Measurements from ENCODE around the gene MATN4. TPM values are rescaled to one million over a fixed set of nuclear protein-coding genes. Genes with fewer than 3 reads are reported as not detected.
A peak's percentile ranks its signal among the peaks of the same experiment; 100 is the strongest.

The MATN4 gene
- polyA plus RNA-seq, 1 donor from 2014 or later = not detected

DNA sequence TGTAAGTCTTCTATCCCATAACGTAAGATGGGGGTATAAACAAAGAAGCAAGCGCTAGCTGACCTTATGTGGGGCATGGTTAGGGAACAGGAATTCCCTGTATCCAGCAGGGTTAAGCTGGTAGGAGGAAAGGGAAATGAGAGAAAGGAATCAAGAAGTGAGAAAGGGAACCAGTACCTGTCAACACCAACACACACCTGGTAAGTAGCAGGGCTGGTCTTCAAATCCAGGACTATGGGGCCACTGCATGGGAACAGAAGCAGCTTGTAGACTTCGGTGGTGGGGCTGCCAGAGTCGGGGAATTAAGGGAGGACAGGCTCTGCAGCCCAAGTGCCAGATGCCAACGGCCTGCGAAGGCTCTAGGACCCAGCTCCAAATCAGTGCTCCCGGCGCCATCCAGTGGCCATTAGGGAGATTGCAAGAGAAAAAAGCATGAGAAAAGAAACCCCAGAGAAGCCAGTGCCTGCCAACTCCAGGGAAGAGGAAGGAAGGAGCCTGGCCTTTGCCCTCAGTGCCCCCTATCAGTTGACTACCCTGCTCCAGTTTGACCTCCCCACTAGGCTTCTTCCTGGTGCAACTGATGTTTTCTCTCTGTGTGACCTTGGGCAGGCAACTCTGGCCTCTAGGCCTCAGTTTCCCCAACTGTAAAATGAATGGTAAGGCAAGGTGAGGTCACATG, 17.3 kb downstream of the MATN4 start:
- Histone ChIP-seq H4K20me1 (ENCODE audit: insufficient read depth) (no peaks in the 10 kb centered on the region), H3K9ac (ENCODE audit: low read length) (no peak overlapping the region), H3K27ac (ENCODE audit: low read length) (no peak overlapping the region), H3K79me2 (replicated peaks; ENCODE audit: insufficient read depth, low read length) (no peaks in the 10 kb centered on the region), H3K9me3 (ENCODE audit: low read length) (peaks cover 3% of the 10 kb centered on the region), H3K27me3 (ENCODE audit: insufficient read depth, low read depth, low read length) (peaks cover 14% of the 10 kb centered on the region), H3K4me3 (ENCODE audit: low read length) (no peak overlapping the region), H3K36me3 (ENCODE audit: insufficient read depth, low read length) (no peaks in the 10 kb centered on the region), H3K9me2 (ENCODE audit: insufficient read depth, low read length) (no peaks in the 10 kb centered on the region), H3K4me2 (ENCODE audit: low read length) (no peak overlapping the region), H3F3A (ENCODE audit: insufficient read depth, low read length, poor library complexity, severe bottlenecking) (no peaks in the 10 kb centered on the region), H2AFZ (ENCODE audit: low read depth, low read length) (no peak overlapping the region)
- no peak for TF ChIP-seq TAF1 (IDR thresholded peaks at IDR 0.05; ENCODE audit: low read depth)
- TF ChIP-seq EZH2 (IDR thresholded peaks at IDR 0.05; ENCODE audit: borderline replicate concordance, insufficient read depth, low read length, poor library complexity, severe bottlenecking) = no peak
- TF ChIP-seq SMC3 (conservative IDR thresholded peaks at IDR 0.05; ENCODE audit: poor library complexity) = peak; percentile 90
- peak; percentile 81 for TF ChIP-seq RAD21 (conservative IDR thresholded peaks at IDR 0.05)
- TF ChIP-seq, protein P1, sequence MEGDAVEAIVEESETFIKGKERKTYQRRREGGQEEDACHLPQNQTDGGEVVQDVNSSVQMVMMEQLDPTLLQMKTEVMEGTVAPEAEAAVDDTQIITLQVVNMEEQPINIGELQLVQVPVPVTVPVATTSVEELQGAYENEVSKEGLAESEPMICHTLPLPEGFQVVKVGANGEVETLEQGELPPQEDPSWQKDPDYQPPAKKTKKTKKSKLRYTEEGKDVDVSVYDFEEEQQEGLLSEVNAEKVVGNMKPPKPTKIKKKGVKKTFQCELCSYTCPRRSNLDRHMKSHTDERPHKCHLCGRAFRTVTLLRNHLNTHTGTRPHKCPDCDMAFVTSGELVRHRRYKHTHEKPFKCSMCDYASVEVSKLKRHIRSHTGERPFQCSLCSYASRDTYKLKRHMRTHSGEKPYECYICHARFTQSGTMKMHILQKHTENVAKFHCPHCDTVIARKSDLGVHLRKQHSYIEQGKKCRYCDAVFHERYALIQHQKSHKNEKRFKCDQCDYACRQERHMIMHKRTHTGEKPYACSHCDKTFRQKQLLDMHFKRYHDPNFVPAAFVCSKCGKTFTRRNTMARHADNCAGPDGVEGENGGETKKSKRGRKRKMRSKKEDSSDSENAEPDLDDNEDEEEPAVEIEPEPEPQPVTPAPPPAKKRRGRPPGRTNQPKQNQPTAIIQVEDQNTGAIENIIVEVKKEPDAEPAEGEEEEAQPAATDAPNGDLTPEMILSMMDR (IDR thresholded peaks at IDR 0.05; ENCODE audit: poor library complexity, severe bottlenecking) = peak; percentile 88
- no peak for TF ChIP-seq MXI1 (conservative IDR thresholded peaks at IDR 0.05; ENCODE audit: poor library complexity, severe bottlenecking)
- no peak for TF ChIP-seq POLR2AphosphoS5 (IDR thresholded peaks at IDR 0.05)

DNA sequence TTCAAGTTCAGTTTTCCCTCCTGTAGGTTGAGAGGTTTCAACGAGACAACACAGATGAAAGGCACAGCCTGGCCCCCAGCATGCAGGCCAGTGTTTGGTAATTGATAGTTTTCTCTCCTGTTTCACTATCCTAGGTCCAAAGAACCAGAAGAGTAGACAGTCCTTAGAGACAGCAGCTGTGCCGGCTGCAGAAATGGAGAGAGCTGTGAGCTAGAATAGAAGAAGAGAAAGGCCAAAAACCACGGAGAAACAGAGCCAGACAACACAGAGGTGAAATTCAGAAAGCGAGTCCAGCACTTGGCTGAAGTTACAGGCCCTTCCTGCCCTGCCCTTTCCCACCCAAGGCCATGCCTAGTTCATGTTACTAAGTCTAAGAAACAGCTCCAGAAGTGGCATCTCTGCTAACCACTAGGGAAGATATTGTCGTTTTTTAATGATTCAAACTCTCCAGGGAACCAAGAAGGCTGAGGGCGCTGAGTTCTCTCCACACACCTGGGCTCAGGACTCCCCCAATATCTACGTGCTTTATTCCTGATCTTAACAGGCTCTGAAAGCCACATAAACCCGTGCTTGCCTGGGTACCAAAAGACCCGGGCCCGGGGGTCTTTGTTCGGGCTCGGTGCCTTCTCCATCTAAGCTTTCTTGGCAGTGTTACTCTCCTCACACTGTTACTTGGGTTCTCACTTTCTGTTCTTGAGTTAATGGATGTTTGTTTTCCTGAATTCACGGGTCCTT, 18.0 kb downstream of the MATN4 start:
- Histone ChIP-seq H3K27ac (ENCODE audit: low read length) (no peak overlapping the region), H2AFZ (ENCODE audit: low read depth, low read length) (no peak overlapping the region)

More for the DNA sequence above, 18.0 kb downstream of the MATN4 start:
- Histone ChIP-seq H3K9me3 (ENCODE audit: low read length) (peaks cover 3% of the 10 kb centered on the region), H3K9ac (ENCODE audit: low read length) (no peak overlapping the region), H3K36me3 (ENCODE audit: insufficient read depth, low read length) (no peaks in the 10 kb centered on the region), H3K4me3 (ENCODE audit: low read length) (no peak overlapping the region), H3F3A (ENCODE audit: insufficient read depth, low read length, poor library complexity, severe bottlenecking) (no peaks in the 10 kb centered on the region), H4K20me1 (ENCODE audit: insufficient read depth) (no peaks in the 10 kb centered on the region), H3K27me3 (ENCODE audit: insufficient read depth, low read depth, low read length) (peaks cover 14% of the 10 kb centered on the region), H3K79me2 (replicated peaks; ENCODE audit: insufficient read depth, low read length) (no peaks in the 10 kb centered on the region), H3K9me2 (ENCODE audit: insufficient read depth, low read length) (no peaks in the 10 kb centered on the region), H3K4me2 (ENCODE audit: low read length) (no peak overlapping the region)
- TF ChIP-seq POLR2AphosphoS5 (IDR thresholded peaks at IDR 0.05) (no peak), EZH2 (IDR thresholded peaks at IDR 0.05; ENCODE audit: borderline replicate concordance, insufficient read depth, low read length, poor library complexity, severe bottlenecking) (no peak), TAF1 (IDR thresholded peaks at IDR 0.05; ENCODE audit: low read depth) (no peak), RAD21 (conservative IDR thresholded peaks at IDR 0.05) (no peak), EP300 (conservative IDR thresholded peaks at IDR 0.05; ENCODE audit: poor library complexity, severe bottlenecking) (no peak), SMC3 (conservative IDR thresholded peaks at IDR 0.05; ENCODE audit: poor library complexity) (no peak), MXI1 (conservative IDR thresholded peaks at IDR 0.05; ENCODE audit: poor library complexity, severe bottlenecking) (no peak)
- TF ChIP-seq, protein P2, sequence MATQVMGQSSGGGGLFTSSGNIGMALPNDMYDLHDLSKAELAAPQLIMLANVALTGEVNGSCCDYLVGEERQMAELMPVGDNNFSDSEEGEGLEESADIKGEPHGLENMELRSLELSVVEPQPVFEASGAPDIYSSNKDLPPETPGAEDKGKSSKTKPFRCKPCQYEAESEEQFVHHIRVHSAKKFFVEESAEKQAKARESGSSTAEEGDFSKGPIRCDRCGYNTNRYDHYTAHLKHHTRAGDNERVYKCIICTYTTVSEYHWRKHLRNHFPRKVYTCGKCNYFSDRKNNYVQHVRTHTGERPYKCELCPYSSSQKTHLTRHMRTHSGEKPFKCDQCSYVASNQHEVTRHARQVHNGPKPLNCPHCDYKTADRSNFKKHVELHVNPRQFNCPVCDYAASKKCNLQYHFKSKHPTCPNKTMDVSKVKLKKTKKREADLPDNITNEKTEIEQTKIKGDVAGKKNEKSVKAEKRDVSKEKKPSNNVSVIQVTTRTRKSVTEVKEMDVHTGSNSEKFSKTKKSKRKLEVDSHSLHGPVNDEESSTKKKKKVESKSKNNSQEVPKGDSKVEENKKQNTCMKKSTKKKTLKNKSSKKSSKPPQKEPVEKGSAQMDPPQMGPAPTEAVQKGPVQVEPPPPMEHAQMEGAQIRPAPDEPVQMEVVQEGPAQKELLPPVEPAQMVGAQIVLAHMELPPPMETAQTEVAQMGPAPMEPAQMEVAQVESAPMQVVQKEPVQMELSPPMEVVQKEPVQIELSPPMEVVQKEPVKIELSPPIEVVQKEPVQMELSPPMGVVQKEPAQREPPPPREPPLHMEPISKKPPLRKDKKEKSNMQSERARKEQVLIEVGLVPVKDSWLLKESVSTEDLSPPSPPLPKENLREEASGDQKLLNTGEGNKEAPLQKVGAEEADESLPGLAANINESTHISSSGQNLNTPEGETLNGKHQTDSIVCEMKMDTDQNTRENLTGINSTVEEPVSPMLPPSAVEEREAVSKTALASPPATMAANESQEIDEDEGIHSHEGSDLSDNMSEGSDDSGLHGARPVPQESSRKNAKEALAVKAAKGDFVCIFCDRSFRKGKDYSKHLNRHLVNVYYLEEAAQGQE (IDR thresholded peaks at IDR 0.05; ENCODE audit: borderline replicate concordance) = no peak
